K562 (cell line): ENCODE measurements around the gene COL5A1. TPM values are rescaled to one million over a fixed set of nuclear protein-coding genes. Genes with fewer than 3 reads are reported as not detected.

Source experiments
- ATAC-seq: fragments of 200-7000 bp; cut with Tn5 transposase; 3 replicates; pipeline ENCODE4 v1.9.1; 2020; ENCODE audit warnings: moderate library complexity
- BruUV-seq: library from RNA; stranded (reverse); fragments of 400-500 nt; replicated peaks from 2 replicates; lab custom pipeline; 2021; lab: Mats Ljungman, UMichigan
- CTCF ChIA-PET: fragments of 300-600 bp; formaldehyde crosslinking; extraction: SDS; loops from one replicate; lab custom pipeline; 2021; ENCODE audit warnings: low intra/inter-chr PET ratio; lab: Yijun Ruan, JAX
- POLR2A ChIA-PET: fragments of 300-600, 350-650 bp; sonication (Branson Sonifier 250); formaldehyde crosslinking; extraction: SDS; loops from one replicate; lab custom pipeline; 2021; ENCODE audit warnings: antibody characterized with exemption, inconsistent platforms; lab: Yijun Ruan, JAX
- DNase-seq, 4 experiments: peaks; one replicate each; pipeline versions ENCODE4 v3.0.0 to v3.0.0-alpha.2; 2011 to 2018; ENCODE audit warnings: low spot score in 3 of 4, mixed read lengths in 3 of 4; ENCODE audit errors: extremely low read depth in 1 of 4
- FAIRE-seq: peaks from 2 replicates; lab custom pipeline; 2011; peaks lifted over from hg19 to GRCh38; lab: Jason Lieb, UNC
- H2AFZ ChIP-seq: 2 replicates; pipeline ENCODE4 v1.6.0; 2011; ENCODE audit warnings: low read depth, low read length, control low read depth, inconsistent platforms
- H3K27ac ChIP-seq: fragments of 200-600 bp; 3 replicates; pipeline ENCODE4 v1.8.0; 2011; ENCODE audit warnings: low read depth, mild to moderate bottlenecking, control low read depth, inconsistent platforms, low read length, moderate library complexity, mixed read lengths; ENCODE audit errors: extremely low read depth
- H3K27me3 ChIP-seq, 2 experiments: fragments of 300-600 bp in 1 of 2; 2 replicates in 1 of 2; 3 replicates in 1 of 2; pipeline versions ENCODE4 v1.6.0 to v1.8.0; 2011; ENCODE audit warnings: inconsistent platforms in 2 of 2, low read length in 2 of 2, mild to moderate bottlenecking in 1 of 2, mixed read lengths in 1 of 2, moderate library complexity in 1 of 2; ENCODE audit not compliant: control insufficient read depth in 2 of 2, insufficient read depth in 2 of 2
- H3K36me3 ChIP-seq: fragments of 300-600 bp; 3 replicates; pipeline ENCODE4 v1.8.0; 2011; ENCODE audit warnings: mild to moderate bottlenecking, low read length, inconsistent platforms; ENCODE audit not compliant: control insufficient read depth, insufficient read depth
- H3K4me1 ChIP-seq, 2 experiments: fragments of 200-600 bp in 1 of 2; replicated peaks in 1 of 2; 2 replicates in 1 of 2; 3 replicates in 1 of 2; pipeline versions ENCODE4 v1.5.1 to v1.8.0; 2011; ENCODE audit warnings: inconsistent platforms in 2 of 2, low read length in 2 of 2, mild to moderate bottlenecking in 1 of 2, mixed read lengths in 1 of 2, moderate library complexity in 1 of 2; ENCODE audit not compliant: control insufficient read depth in 2 of 2, insufficient read depth in 2 of 2
- H3K4me2 ChIP-seq: 2 replicates; pipeline ENCODE4 v1.6.1; 2011; ENCODE audit warnings: low read length, control low read depth, inconsistent platforms, mixed read lengths; ENCODE audit not compliant: insufficient read depth
- H3K4me3 ChIP-seq: fragments of 200-600 bp; sonication (generic), shearing (Covaris generic); 2 replicates; pipeline ENCODE4 v1.5.1; 2016; ENCODE audit warnings: control low read depth, inconsistent platforms
- H3K79me2 ChIP-seq: fragments of 200-600 bp; 3 replicates; pipeline ENCODE4 v1.8.0; 2011; ENCODE audit warnings: low read length, inconsistent platforms; ENCODE audit not compliant: control insufficient read depth, insufficient read depth
- H3K9ac ChIP-seq, 2 experiments: 2 replicates each; pipeline versions ENCODE4 v1.6.0 to v1.6.1; 2011; ENCODE audit warnings: low read depth in 2 of 2, low read length in 2 of 2, control low read depth in 1 of 2, inconsistent platforms in 1 of 2, mild to moderate bottlenecking in 1 of 2, mixed read lengths in 1 of 2; ENCODE audit not compliant: insufficient read depth in 1 of 2
- H3K9me1 ChIP-seq: one replicate; pipeline ENCODE4 v1.6.0; 2011; ENCODE audit warnings: inconsistent platforms, mild to moderate bottlenecking, low read length, moderate library complexity; ENCODE audit not compliant: control insufficient read depth, insufficient read depth
- H3K9me3 ChIP-seq: replicated peaks from 2 replicates; pipeline ENCODE4 v1.5.1; 2011; ENCODE audit warnings: low read depth, low read length, inconsistent platforms; ENCODE audit not compliant: control insufficient read depth, insufficient read depth
- H4K20me1 ChIP-seq: replicated peaks from 2 replicates; pipeline ENCODE4 v1.6.1; 2011; ENCODE audit warnings: low read length, inconsistent platforms, mixed read lengths; ENCODE audit not compliant: control insufficient read depth, insufficient read depth
- DACH1 ChIP-seq: fragments of 450-650 bp; IDR thresholded peaks from 2 replicates; pipeline ENCODE4 v1.6.1; 2018; ENCODE audit not compliant: partially characterized antibody
- HNRNPL ChIP-seq: fragments of 200-400 bp; formaldehyde crosslinking; IDR thresholded peaks from 2 replicates; pipeline ENCODE4 v1.6.1; 2017; ENCODE audit warnings: low read depth, mild to moderate bottlenecking, low read length
- JUND ChIP-seq, 2 experiments: IDR thresholded peaks; 2 replicates in 1 of 2; 3 replicates in 1 of 2; pipeline ENCODE4 v1.6.1; 2011; ENCODE audit warnings: borderline replicate concordance in 2 of 2, low read depth in 2 of 2, low read length in 2 of 2, improper control_type of control experiment in 1 of 2, missing biosample characterization in 1 of 2, missing genetic modification characterization in 1 of 2, missing genetic modification reagents in 1 of 2
- KDM4B ChIP-seq, 2 experiments: fragments of 450-650 bp in 1 of 2; sonication (generic) in 1 of 2; IDR thresholded peaks; 2 replicates each; pipeline ENCODE4 v1.6.1; 2016 to 2017; ENCODE audit warnings: borderline replicate concordance in 2 of 2, antibody characterized with exemption in 1 of 2, low read depth in 1 of 2, mild to moderate bottlenecking in 1 of 2
- KDM5B ChIP-seq: fragments of 200-600 bp; sonication (generic); IDR thresholded peaks from 2 replicates; pipeline ENCODE4 v1.6.1; 2012; ENCODE audit warnings: low read depth, mild to moderate bottlenecking, moderate library complexity, low read length, control low read depth, inconsistent platforms; ENCODE audit not compliant: insufficient replicate concordance
- MBD2 ChIP-seq: sonication (generic); IDR thresholded peaks from 2 replicates; pipeline ENCODE4 v1.6.1; 2016; ENCODE audit warnings: low read depth, borderline replicate concordance
- PML ChIP-seq: IDR thresholded peaks from 2 replicates; pipeline ENCODE4 v1.6.1; 2012; ENCODE audit warnings: low read length, inconsistent platforms
- POU5F1 ChIP-seq: fragments of 150-350 bp; IDR thresholded peaks from 2 replicates; pipeline ENCODE4 v1.6.1; 2014; ENCODE audit warnings: borderline replicate concordance, low read length, low read depth, mild to moderate bottlenecking; ENCODE audit not compliant: partially characterized antibody
- RBM22 ChIP-seq: fragments of 200-400 bp; formaldehyde crosslinking; IDR thresholded peaks from 2 replicates; pipeline ENCODE4 v1.6.1; 2018; ENCODE audit warnings: low read length, low read depth; ENCODE audit not compliant: poor library complexity, severe bottlenecking
- TBP ChIP-seq: optimal IDR thresholded peaks from 2 replicates; pipeline ENCODE3; 2011; ENCODE audit warnings: low read depth, low read length, improper control_type of control experiment
- XRCC5 ChIP-seq: fragments of 200-400 bp; formaldehyde crosslinking; IDR thresholded peaks from 2 replicates; pipeline ENCODE4 v1.6.1; 2017; ENCODE audit warnings: low read depth, mild to moderate bottlenecking, low read length
- ZBTB8A ChIP-seq: fragments of 450-650 bp; IDR thresholded peaks from 2 replicates; pipeline ENCODE4 v1.6.1; 2018; ENCODE audit warnings: mild to moderate bottlenecking, moderate library complexity; ENCODE audit not compliant: partially characterized antibody
- WGBS: fragments of 100-300 bp; shearing (Covaris generic); methylation state at CpG from one replicate; pipeline ENCODE4 v1.1.6; 2016; ENCODE audit warnings: low coverage, mixed read lengths; ENCODE audit not compliant: insufficient coverage; ENCODE audit errors: missing lambda C conversion rate; 5-methylcytosine and 5-hydroxymethylcytosine counted together
- in situ Hi-C: fragments of 300-500 bp; cut with MboI; formaldehyde crosslinking; loops from 4 replicates; pipeline ENCODE4 v1.15.0; 2018; ENCODE audit warnings: inconsistent platforms, mixed read lengths
- intact Hi-C: fragments of 100-400 bp; cut with micrococcal nuclease; formaldehyde crosslinking; loops from 2 replicates; pipeline ENCODE4 v1.14.2; 2022
- polyA plus RNA-seq, 8 experiments: library from polyadenylated mRNA; depleted of rRNA in 4 of 8; stranded (reverse) in 5 of 8; unstranded in 3 of 8; fragments of >200 nt; fragmentation: Nextera tagmentation in 2 of 8; fragmentation: Illumina TruSeq in 1 of 8; extraction: Ambion mirVana in 2 of 8; extraction: Trizol in 1 of 8; gene quantifications; 2 replicates each; pipeline versions ENCODE4 v1.2.1 to v1.2.3, GENCODE V29; 2011 to 2014; ENCODE audit warnings: inconsistent platforms in 1 of 8, missing spikeins in 1 of 8
- total RNA-seq, 7 experiments: library from RNA; depleted of rRNA in 6 of 7; stranded (reverse); fragments of >200 nt in 6 of 7; fragmentation: Illumina TruSeq in 2 of 7; extraction: Trizol in 2 of 7; gene quantifications; 2 replicates each; pipeline versions ENCODE4 v1.2.1 to v1.2.3, GENCODE V29; 2011 to 2021; ENCODE audit warnings: low replicate concordance in 1 of 7

COL5A1 gene
- total and polyA plus RNA-seq, 9 of the 15 experiments (the other 6 are each of a cell fraction or from before 2014, with no cell fraction given): under 0.01 to 0.13 (median 0.04) TPM; not detected in 6

GRCh38 chr9:134724912-134725604 lies 83.5 kb downstream of the COL5A1 start:
- in situ Hi-C loops: no loop called here
- FAIRE-seq (no peak), DNase-seq (no peak), ATAC-seq (no peak)
- no peak overlapping the region for H3K4me3 ChIP-seq
- no peak overlapping the region for H2AFZ ChIP-seq
- H4K20me1 ChIP-seq: no peaks in the 10 kb centered on the region
- no peaks in the 10 kb centered on the region for H3K36me3 ChIP-seq
- no peak overlapping the region; a peak in 1 of 4 replicates for H3K9ac ChIP-seq
- BruUV-seq: no TSS peak
- H3K4me2 ChIP-seq: no peak overlapping the region
- peaks cover 0 to 12% of the 10 kb centered on the region in 2 experiments; a peak in 2 of 5 replicates for H3K27me3 ChIP-seq
- no peak overlapping the region for H3K27ac ChIP-seq
- H3K9me1 ChIP-seq: no peaks in the 10 kb centered on the region
- no peaks in the 10 kb centered on the region for H3K79me2 ChIP-seq
- TF ChIP-seq KDM5B (no peak), POU5F1 (no peak), ZBTB8A (no peak), JUND (IDR thresholded peaks at IDR 0.05; ENCODE audit: borderline replicate concordance, low read depth, low read length) (no peak), JUND (tag; IDR thresholded peaks at IDR 0.05; ENCODE audit: borderline replicate concordance, low read depth, low read length) (no peak), RBM22 (no peak), KDM4B (IDR thresholded peaks at IDR 0.05; ENCODE audit: borderline replicate concordance in 2 of 2, low read depth in 1 of 2) (no peak), MBD2 (no peak), TBP (no peak), XRCC5 (no peak), DACH1 (no peak), HNRNPL (no peak), PML (no peak)
- CTCF ChIA-PET: no interaction called here
- no peaks in the 10 kb centered on the region; the same call in 1 of the 2 replicates for H3K9me3 ChIP-seq
- POLR2A ChIA-PET: interaction anchor here (1.1 kb wide), 1 partner anchor 33 kb away, joined by 3 read pairs; no protein-coding TSS in a partner anchor
- under 1% methylated on average over 14 of the region's 17 CpGs for WGBS
- intact Hi-C loops: no loop called here
- no peaks in the 10 kb centered on the region for H3K4me1 ChIP-seq
